Uterus (tissue), 2 donors: ENCODE measurements around the gene C2orf42.

Experiments used
- POLR2A ChIP-seq, 2 donors: fragments of 450-650 bp; IDR thresholded peaks; one replicate each; pipeline ENCODE4 v1.6.1; 2016; ENCODE audit warnings: antibody characterized with exemption in 2 of 2, mild to moderate bottlenecking in 1 of 2, moderate library complexity in 1 of 2
- TF ChIP-seq, protein P1 (sequence below), 4 experiments: fragments of 200-600 bp in 2 of 4; fragments of 450-650 bp in 2 of 4; sonication (generic) in 2 of 4; IDR thresholded peaks; one replicate each; pipeline ENCODE4 v1.5.1; 2016 to 2019; ENCODE audit warnings: antibody characterized with exemption in 4 of 4, mild to moderate bottlenecking in 2 of 4, moderate library complexity in 1 of 4

DNA sequence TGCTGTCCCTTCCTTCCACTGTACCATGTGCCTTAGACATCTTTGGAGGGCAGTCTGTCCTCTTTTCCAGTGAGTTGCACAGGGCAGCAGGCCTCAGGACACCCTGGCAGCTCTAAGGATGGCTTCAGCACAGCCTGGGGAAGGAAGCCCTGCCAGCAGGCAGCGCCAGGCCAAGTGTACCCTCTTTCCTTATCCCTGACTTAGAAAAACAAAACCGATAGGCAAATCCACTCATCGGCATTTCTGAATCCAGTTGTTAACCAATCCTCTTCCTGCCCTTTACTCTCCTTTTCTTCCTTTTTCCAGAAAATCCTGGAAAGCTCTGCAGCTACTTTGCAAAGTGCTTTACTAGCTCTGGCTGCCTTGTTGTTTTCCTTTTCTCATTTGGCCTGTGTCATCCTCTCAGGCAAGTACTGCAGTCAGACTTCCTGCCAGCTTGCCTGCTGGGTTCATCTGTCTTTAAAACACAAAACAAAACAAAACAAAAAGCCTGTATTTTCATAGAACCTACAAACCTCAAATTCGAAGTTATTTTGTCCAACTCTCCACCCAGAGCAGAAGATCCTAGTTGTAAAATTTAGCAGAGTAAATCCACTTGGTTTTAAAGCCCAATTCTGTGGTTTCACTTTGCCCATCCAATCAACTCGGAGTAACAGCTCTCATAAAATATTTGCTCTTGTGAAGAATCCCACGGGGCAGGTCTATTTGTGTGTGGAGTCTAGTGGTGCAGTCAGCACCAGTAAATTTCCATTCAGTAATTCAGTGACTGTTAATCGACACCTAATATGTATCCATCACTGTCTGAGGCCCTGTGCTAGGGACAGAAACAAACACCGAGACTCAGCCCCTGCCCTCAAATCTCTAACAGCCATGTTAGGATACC, 58.3 kb downstream of the C2orf42 start:
- TF ChIP-seq, protein P1, sequence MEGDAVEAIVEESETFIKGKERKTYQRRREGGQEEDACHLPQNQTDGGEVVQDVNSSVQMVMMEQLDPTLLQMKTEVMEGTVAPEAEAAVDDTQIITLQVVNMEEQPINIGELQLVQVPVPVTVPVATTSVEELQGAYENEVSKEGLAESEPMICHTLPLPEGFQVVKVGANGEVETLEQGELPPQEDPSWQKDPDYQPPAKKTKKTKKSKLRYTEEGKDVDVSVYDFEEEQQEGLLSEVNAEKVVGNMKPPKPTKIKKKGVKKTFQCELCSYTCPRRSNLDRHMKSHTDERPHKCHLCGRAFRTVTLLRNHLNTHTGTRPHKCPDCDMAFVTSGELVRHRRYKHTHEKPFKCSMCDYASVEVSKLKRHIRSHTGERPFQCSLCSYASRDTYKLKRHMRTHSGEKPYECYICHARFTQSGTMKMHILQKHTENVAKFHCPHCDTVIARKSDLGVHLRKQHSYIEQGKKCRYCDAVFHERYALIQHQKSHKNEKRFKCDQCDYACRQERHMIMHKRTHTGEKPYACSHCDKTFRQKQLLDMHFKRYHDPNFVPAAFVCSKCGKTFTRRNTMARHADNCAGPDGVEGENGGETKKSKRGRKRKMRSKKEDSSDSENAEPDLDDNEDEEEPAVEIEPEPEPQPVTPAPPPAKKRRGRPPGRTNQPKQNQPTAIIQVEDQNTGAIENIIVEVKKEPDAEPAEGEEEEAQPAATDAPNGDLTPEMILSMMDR (IDR thresholded peaks at IDR 0.05): peak in 1 of 4 experiments; percentile 6
- peak in 1 of 2 donors; percentile 49 for TF ChIP-seq POLR2A (IDR thresholded peaks at IDR 0.05)
